Dermis blood vessel endothelial cell (primary cell): ENCODE data around the gene KRT31. TPM values are rescaled to one million over a fixed set of nuclear protein-coding genes. Genes with fewer than 3 reads are reported as not detected.
"Not testable (repeated sequence)": the region's sequence is repeated elsewhere in the genome, so short reads cannot be mapped to it uniquely, and the experiment has no call there.

Source experiments
- DNase-seq: peaks from one replicate; pipeline ENCODE4 v3.0.0; 2010
- total RNA-seq: library from RNA; depleted of rRNA; stranded (reverse); fragments of >200 nt; gene quantifications from 2 replicates; pipeline ENCODE4 v1.2.3, GENCODE V29; 2014

The KRT31 gene
- total RNA-seq = not detected in 2 replicates

GRCh38 chr17:41396996-41397660, at the start of gene KRT31:
Gene KRT31, minus strand, starts transcription at chr17:41397608. Its CDS starts 69 bp downstream, at chr17:41397539.
- no peak for DNase-seq

- DNase-seq = no peak
Measured at GRCh38 chr17:41446806-41447205, 49.4 kb upstream of the KRT31 start.

DNA sequence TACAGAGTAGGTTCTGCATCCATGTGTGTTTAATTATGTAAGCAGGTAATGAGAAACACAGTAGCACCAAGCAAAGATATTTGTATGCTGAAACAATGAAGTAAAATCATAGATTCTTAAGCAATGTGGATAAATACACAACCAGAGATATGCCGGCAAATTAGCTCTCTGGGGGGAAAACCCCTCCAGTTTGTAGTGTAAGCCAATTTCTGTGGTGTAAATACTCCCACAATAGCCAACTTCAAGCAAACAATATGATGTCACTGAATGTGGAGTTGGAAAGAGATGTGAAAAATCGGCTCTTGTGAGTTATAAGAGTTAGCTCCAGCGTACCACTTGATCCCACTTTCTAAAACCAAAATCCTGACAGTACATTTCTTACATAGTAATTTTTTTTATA, 47.2 kb upstream of the KRT31 start:
- no peak for DNase-seq

GRCh38 chr17:41444186-41444585, 46.8 kb upstream of the KRT31 start:
- no peak for DNase-seq

DNA sequence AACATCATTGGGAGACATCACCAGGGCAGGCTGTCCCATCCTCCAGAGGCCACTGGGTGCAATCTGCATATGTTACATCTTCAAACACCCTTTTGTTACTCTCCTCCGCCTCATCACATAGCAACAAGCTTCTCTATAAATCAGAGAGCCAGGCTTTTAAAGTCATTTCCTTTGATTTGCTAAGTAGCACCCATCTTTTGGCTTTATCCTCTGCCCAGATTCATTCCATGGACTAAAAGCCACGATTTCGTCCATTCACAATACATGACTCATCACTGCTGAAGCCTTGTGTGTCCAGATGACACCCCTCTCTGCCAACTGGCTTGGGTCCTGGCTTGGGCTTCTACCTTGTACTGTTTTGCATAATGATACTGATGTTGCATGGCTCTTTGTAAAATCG, 45.3 kb upstream of the KRT31 start:
- no peak for DNase-seq

DNA sequence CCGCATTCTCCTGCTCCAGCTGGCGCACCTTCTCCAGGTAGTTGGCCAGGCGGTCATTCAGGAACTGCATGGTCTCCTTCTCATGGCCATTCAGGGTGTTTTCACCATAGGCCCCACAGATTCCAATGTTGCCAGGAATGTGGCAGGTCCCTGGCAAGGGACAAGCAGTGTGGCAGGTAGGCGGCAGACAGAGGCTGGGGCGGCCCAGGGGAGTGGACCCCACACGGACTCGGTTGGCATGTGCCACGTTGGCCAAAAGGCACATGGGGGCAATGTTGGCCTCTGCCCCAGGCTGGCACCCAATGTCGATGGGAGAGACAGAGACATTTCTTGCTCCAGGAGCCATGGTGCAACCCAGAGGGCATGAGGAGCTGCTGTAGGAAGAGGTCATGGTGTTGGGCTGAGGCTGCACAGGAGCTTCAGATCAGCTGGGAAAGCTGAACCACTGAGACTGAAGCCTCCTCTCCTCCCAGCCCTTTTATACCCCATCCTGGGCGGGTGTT, 43.2 kb upstream of the KRT31 start, which contains the start of gene KRT38:
Gene KRT38 (minus strand): TSS at position 453 of the 503 bp plus-strand sequence. CDS start 62 bp downstream, at position 391.
- DNase-seq = no peak

DNA sequence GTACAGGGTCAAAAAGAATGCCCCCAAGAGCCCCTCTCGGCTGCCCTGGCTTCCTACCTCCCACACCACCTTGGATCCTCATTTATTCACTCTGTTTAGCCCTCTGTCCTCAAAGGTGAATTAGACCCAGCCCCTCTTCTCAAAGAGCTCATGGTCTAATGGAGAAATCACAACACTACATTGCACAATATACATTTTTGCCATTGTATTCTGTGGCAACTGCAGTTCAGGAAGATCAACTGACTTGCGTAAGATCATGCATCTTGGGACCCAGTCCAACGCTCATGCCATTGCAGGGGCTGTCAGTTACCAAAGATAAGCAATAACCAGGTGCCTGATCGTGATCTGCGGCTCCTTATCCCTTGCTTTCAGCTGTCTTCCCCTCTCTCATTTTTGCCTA, 42.0 kb upstream of the KRT31 start:
- no peak for DNase-seq

DNA sequence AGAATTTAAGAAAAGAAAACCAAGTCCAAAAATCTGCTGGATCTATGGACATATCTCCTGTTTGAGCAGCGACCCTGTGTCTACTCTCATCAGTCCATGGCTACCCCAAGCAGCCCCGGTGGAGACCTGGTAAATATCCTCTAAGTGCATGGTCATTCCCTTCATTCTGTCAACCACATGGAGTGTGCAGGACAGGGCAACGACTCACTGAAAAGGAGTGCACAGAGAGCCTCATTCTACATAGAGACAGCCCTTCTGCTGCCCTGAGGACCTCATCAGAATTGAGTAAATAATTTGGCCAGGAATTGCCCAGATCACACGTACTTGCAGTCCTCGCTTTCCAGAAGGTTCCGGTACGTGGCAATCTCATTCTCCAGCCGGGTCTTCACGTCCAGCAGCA, 40.4 kb upstream of the KRT31 start:
- no peak for DNase-seq

- no peak for DNase-seq
Measured at GRCh38 chr17:41437254-41437653, 39.8 kb upstream of the KRT31 start.

DNA sequence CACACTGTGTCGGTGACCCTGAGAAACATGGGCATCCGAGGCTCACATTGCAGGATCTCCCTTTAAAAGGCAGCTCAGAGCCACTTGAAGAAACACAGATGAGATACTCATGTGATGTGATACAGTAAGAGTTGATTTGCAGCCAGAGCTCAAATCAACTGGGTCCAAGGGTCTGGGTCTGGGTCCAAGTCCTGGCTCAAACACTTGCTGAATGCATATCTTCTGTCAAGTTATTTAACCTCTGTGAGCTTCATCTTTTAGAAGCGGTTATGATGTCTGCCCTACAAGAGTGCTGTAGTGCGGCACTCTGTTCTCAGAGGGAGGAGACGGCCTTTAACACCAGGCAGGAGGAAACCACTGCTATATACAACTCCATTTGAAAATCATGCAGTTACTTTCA, 37.0 kb upstream of the KRT31 start:
- DNase-seq = no peak

- DNase-seq = no peak
Measured at GRCh38 chr17:41434005-41434404, 36.6 kb upstream of the KRT31 start.

DNA sequence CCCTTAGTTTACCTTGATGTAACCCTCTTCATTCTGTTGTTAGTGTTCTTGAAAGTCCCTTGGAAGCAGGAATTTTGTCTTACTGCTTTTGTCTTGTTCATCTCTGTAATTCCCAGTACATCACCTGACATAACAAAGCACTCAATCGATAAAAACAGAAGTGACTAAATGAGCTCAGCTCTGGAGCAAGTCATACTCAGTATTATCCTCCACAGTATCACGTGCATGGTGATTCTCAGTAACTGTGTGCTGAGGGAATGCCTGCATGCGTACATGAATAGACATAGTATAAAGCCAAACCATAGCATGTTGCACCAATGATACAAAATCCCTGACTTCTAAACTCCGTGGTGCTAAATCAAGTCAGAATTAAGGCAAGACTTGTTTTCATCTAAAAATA, 36.2 kb upstream of the KRT31 start:
- DNase-seq = no peak

DNA sequence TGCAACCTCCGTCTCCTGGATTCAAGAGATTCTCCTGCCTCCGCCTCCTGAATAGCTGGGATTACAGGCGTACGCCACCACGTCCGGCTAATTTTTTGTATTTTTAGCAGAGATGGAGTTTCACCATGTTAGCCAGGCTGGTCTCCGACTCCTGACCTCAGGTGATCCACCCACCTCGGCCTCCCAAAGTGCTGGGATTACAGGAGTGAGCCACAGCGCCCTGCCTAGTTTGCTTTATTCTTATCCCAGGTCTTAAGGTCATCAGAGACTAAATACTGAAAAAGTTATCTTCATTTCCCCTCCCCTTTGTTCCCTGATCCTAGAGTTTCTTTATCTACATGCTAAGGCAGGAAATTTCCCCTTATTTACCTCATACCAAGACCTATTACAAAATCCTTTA, 33.0 kb upstream of the KRT31 start:
- not testable (repeated sequence) for DNase-seq

DNA sequence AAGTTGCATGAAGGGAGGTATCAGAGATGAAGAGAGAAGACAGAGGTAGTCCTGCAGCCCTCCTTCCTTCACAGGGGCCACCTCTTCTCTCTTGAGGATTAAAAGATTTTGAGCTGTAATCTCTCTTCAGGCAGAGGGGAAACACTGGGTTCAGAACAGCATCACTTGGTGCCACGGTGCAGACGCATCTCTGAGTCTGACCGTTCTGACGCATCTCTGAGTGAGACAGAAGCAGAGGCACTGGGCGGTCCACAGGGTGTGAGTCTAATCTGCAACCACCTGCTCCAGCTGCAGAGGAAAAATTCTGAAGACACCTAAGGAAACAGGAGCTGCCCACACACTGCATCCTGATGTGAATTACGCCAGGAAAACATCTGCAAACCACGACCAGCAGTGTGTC, 32.3 kb upstream of the KRT31 start:
- DNase-seq = no peak

DNA sequence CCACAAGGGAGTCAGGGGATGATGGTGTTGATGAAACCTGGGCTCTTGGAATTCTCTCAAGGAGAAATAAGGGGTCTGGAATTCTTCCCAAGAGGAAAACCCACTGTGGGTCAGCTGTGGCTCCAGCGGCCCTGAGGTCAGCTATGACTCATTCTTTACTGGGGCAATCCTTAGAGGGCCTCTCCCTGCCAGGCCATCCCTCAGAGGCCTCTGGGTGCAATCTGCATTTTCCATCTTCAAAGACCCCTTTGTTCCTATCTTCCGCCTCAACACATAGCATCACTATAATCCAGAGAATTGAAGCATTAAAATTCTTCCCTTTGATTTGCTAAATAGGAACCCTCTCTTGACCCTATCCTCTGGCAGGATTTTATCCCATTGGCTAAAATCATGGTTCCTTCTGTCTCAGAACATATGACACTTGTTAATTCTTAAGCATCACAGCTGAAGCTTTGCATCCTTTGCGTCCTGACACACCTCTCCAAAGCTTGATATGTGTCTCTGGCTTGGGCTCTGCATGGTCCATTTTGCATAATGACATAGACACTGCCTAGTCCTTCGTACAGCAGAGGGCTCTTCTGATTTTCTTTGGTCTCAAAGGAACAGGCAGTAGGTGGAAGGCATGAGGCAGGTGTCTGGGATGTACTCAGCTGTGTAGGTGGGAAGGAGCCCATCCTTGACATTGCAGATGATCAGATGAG, 31.3 kb upstream of the KRT31 start:
- no peak for DNase-seq

GRCh38 chr17:41424111-41424635, 26.8 kb upstream of the KRT31 start, which contains the start of gene KRT37:
Gene KRT37, minus strand, starts transcription at chr17:41424585. Its CDS starts 62 bp downstream, at chr17:41424523.
- DNase-seq = no peak

DNA sequence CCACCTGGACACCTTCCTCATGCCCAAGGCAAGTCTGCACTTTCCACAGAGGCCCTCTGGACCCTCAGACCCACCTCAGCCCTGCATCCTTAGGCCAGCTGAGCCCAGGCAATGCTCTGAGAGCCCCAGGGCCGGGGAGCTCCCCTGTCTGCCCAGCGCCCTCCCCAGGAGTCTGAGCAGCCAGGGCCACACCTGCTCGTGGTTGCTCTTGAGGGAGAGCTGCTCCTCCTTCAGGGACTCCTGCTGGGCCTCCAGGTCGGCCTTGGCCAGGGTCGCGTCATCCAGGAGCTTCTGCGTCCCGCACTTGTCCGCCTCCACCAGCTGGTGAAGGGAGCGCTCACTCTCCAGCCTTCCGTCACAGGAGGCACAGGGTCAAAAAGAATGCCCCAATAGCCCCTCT, 25.2 kb upstream of the KRT31 start:
- not testable (repeated sequence) for DNase-seq

DNA sequence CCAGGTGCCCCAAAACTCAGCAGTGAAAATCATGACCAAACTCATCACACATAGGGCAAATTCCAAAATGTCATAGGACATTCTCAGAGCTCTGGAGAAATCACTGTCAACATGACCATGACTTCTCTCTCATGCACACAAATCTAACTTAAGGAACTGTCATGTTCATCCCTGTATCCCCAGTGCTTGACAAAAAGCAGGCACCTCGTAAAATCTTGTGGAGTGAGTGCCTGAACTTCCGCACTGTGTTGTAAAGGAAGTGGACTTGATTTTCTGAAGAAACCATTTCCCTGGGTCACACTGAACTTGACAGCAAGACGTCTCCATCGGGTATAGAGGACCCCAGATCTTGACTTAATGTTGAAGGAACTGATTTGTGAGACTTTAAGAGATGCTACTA, 24.2 kb upstream of the KRT31 start:
- DNase-seq = no peak

- DNase-seq = no peak
Measured at GRCh38 chr17:41421116-41421515, 23.7 kb upstream of the KRT31 start.

DNA sequence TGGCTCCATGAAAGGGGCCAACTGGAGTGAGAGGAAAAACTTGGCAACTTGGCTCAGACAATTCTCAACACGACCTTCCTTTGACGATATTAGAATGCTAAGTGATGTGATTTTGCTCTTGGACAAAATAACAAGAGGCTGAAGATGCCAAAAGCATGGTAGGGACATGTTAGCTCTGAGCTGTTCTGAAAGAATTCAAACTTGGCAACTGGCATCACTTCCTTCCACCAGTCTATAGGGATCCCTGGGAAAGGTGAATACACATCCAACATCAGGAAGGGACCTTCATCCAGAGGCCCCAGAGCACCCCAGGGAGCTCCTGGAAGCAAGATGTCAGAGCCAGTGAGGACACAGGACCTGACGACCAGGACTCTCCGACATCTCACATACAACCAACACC, 22.7 kb upstream of the KRT31 start:
- no peak for DNase-seq

- no peak for DNase-seq
Measured at GRCh38 chr17:41419716-41420115, 22.3 kb upstream of the KRT31 start.

DNA sequence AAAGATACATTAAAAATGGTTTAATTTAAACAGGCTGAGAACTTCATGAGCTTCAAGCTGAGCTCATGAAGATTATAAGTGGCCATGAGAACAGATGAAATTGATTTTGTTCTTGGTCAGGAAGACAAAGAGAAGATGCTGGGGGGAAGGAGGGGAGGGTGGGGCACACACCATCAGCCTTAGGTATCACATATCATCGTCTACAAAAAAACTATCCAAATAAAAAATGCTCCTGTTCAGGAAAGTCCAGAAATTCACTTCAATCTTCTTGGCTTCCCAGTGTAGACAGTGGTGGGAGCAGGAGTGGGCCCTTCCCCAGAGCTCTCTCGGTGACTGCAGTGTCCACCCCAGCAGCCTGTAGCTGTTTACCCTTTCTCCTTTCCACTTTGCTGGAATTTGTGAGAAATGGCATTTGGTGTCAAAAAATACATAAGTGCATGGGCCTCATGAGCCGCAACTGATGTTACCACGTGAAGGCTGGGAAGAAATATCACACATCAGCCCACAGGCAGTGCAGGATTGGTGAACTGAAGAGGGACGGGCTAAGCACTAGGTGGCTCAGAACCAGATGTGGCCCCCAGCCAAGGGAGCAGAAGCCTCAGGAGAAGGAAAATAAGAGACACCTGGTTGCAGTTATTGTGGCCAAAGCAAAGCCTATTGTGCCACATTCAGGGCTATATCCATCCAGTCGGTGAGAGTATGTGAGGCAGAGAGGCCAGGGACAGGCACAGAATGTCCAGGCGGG, 20.9 kb upstream of the KRT31 start:
- DNase-seq = no peak

GRCh38 chr17:41417576-41418015, 20.2 kb upstream of the KRT31 start:
- DNase-seq = no peak
